H1 (cell line): ENCODE measurements around the gene DNASE2B. TPM values are rescaled to one million over a fixed set of nuclear protein-coding genes. Genes with fewer than 3 reads are reported as not detected.

Experiments used
- RXRA ChIP-seq: IDR thresholded peaks from 2 replicates; pipeline ENCODE4 v1.6.1; 2011; ENCODE audit warnings: low read depth, mild to moderate bottlenecking, low read length, moderate library complexity; ENCODE audit not compliant: insufficient read depth
- SP1 ChIP-seq: IDR thresholded peaks from 2 replicates; pipeline ENCODE4 v1.6.1; 2011; ENCODE audit warnings: low read depth, low read length
- polyA plus RNA-seq, 7 experiments: library from polyadenylated mRNA; depleted of rRNA in 3 of 7; stranded (reverse) in 5 of 7; unstranded in 2 of 7; fragments of >200 nt in 5 of 7; fragments of 200-250 nt in 2 of 7; gene quantifications; 1 replicate in 5 of 7; 2 replicates in 1 of 7; 4 replicates in 1 of 7; pipeline versions ENCODE4 v1.2.1 to v1.2.3, GENCODE V29; 2011 to 2013; ENCODE audit warnings: missing spikeins in 2 of 7, mixed read lengths in 2 of 7
- total RNA-seq: library from RNA; stranded (reverse); fragmentation: NEBNext Ultra II Directional; extraction: Animal tissue kit (Norgen Biotek cat#: 25700); gene quantifications from 2 replicates; pipeline ENCODE4 v1.2.1, GENCODE V29; 2021

Gene DNASE2B
- total and polyA plus RNA-seq, 2 of the 8 experiments (the other 6 are each of a cell fraction or from before 2014, with no cell fraction given), result not detected

GRCh38 chr1:84422909-84423308 lies 24.6 kb downstream of the DNASE2B start (continued):
- TF ChIP-seq RXRA, result no peak
- TF ChIP-seq SP1, result no peak
- TF ChIP-seq, all 59 proteins: peak for 0
